ENCODE measurements around the gene TMEM190. TPM values are rescaled to one million over a fixed set of nuclear protein-coding genes. Genes with fewer than 3 reads are reported as not detected.
"Not testable (repeated sequence)": the region's sequence is repeated elsewhere in the genome, so short reads cannot be mapped to it uniquely, and the experiment has no call there.

TMEM190 gene
- total RNA-seq, 1 experiment from 2014 or later, result not detected

- no peak for DNase-seq (ENCODE audit: low spot score)
These were observed 42.5 kb downstream of the TMEM190 start for GRCh38 chr19:55419103-55419502.

- DNase-seq (ENCODE audit: low spot score), result no peak
These were observed 43.1 kb downstream of the TMEM190 start for GRCh38 chr19:55419624-55420236.

GRCh38 chr19:55421281-55421680 lies 44.7 kb downstream of the TMEM190 start:
- DNase-seq (ENCODE audit: low spot score), result not testable (repeated sequence)

GRCh38 chr19:55423225-55424005 lies 46.8 kb downstream of the TMEM190 start:
- DNase-seq (ENCODE audit: low spot score), result no peak

GRCh38 chr19:55424518-55424917 lies 47.9 kb downstream of the TMEM190 start:
- no peak for DNase-seq (ENCODE audit: low spot score)

GRCh38 chr19:55426042-55426441 lies 49.4 kb downstream of the TMEM190 start:
- DNase-seq (ENCODE audit: low spot score), result no peak

Other genes starting within 250 kb of the TMEM190 start
- 4.5 and 5.0 TPM in 2 replicates for gene TNNT1, start 227.6 kb upstream of the TMEM190 start, total RNA-seq (2014; rRNA removed; shearing (Covaris generic))
- 11.1 and 20.3 TPM in 2 replicates for gene TNNI3, start 219.1 kb upstream of the TMEM190 start, total RNA-seq (2014; rRNA removed; shearing (Covaris generic))
- gene DNAAF3, start 210.2 kb upstream of the TMEM190 start, total RNA-seq (2014; rRNA removed; shearing (Covaris generic)), result 17.3 and 21.1 TPM in 2 replicates
- gene SYT5, start 196.5 kb upstream of the TMEM190 start, total RNA-seq (2014; rRNA removed; shearing (Covaris generic)), result 0.71 and 1.5 TPM in 2 replicates
- gene PTPRH, start 167.3 kb upstream of the TMEM190 start, total RNA-seq (2014; rRNA removed; shearing (Covaris generic)), result 87.1 and 103 TPM in 2 replicates
- 9.9 and 10.6 TPM in 2 replicates for gene TMEM86B, start 148.1 kb upstream of the TMEM190 start, total RNA-seq (2014; rRNA removed; shearing (Covaris generic))
- gene PPP6R1, start 117.8 kb upstream of the TMEM190 start, total RNA-seq (2014; rRNA removed; shearing (Covaris generic)), result 111 and 131 TPM in 2 replicates
- gene HSPBP1, start 96.7 kb upstream of the TMEM190 start, total RNA-seq (2014; rRNA removed; shearing (Covaris generic)), result 173 and 177 TPM in 2 replicates
- gene BRSK1, start 92.8 kb upstream of the TMEM190 start, total RNA-seq (2014; rRNA removed; shearing (Covaris generic)), result 0.37 and 1.9 TPM in 2 replicates
- 12.5 and 19.7 TPM in 2 replicates for gene TMEM150B, start 51.5 kb upstream of the TMEM190 start, total RNA-seq (2014; rRNA removed; shearing (Covaris generic))
- gene KMT5C, start 37.0 kb upstream of the TMEM190 start, total RNA-seq (2014; rRNA removed; shearing (Covaris generic)), result 86.3 and 96.2 TPM in 2 replicates
- 0.92 and 2.7 TPM in 2 replicates for gene COX6B2, start 22.1 kb upstream of the TMEM190 start, total RNA-seq (2014; rRNA removed; shearing (Covaris generic))
- not detected in 2 replicates for gene GARIN5B, start 13.6 kb upstream of the TMEM190 start, total RNA-seq (2014; rRNA removed; shearing (Covaris generic))
- 0.31 and 2.8 TPM in 2 replicates for gene IL11, start 6.4 kb upstream of the TMEM190 start, total RNA-seq (2014; rRNA removed; shearing (Covaris generic))
- gene TMEM238, start 7.5 kb downstream of the TMEM190 start, total RNA-seq (2014; rRNA removed; shearing (Covaris generic)), result 87.8 and 92.7 TPM in 2 replicates
- 1,121 and 1,134 TPM in 2 replicates for gene RPL28, start 9.1 kb downstream of the TMEM190 start, total RNA-seq (2014; rRNA removed; shearing (Covaris generic))
- 2,696 and 2,806 TPM in 2 replicates for gene UBE2S, start 31.0 kb downstream of the TMEM190 start, total RNA-seq (2014; rRNA removed; shearing (Covaris generic))
- not detected in 2 replicates for gene SHISA7, start 66.5 kb downstream of the TMEM190 start, total RNA-seq (2014; rRNA removed; shearing (Covaris generic))
- 323 and 339 TPM in 2 replicates for gene ISOC2, start 84.8 kb downstream of the TMEM190 start, total RNA-seq (2014; rRNA removed; shearing (Covaris generic))
- gene C19orf85, start 87.9 kb downstream of the TMEM190 start, total RNA-seq (2014; rRNA removed; shearing (Covaris generic)), result 0.41 and 0.83 TPM in 2 replicates
- gene ZNF628, start 99.8 kb downstream of the TMEM190 start, total RNA-seq (2014; rRNA removed; shearing (Covaris generic)), result 29.9 TPM in 2 replicates
- 28.9 and 34.9 TPM in 2 replicates for gene NAT14, start 108.4 kb downstream of the TMEM190 start, total RNA-seq (2014; rRNA removed; shearing (Covaris generic))
- 0.18 TPM in 1 of 2 replicates, not detected in the other for gene SSC5D, start 111.6 kb downstream of the TMEM190 start, total RNA-seq (2014; rRNA removed; shearing (Covaris generic))
- gene SBK2, start 160.3 kb downstream of the TMEM190 start, total RNA-seq (2014; rRNA removed; shearing (Covaris generic)), result not detected in 2 replicates
- gene SBK3, start 168.7 kb downstream of the TMEM190 start, total RNA-seq (2014; rRNA removed; shearing (Covaris generic)), result 0.16 and 0.53 TPM in 2 replicates
- 17.0 and 23.1 TPM in 2 replicates for gene ZNF579, start 204.0 kb downstream of the TMEM190 start, total RNA-seq (2014; rRNA removed; shearing (Covaris generic))
- gene FIZ1, start 222.7 kb downstream of the TMEM190 start, total RNA-seq (2014; rRNA removed; shearing (Covaris generic)), result 15.9 and 19.2 TPM in 2 replicates
- 69.6 and 81.2 TPM in 2 replicates for gene ZNF524, start 223.5 kb downstream of the TMEM190 start, total RNA-seq (2014; rRNA removed; shearing (Covaris generic))
- 9.1 and 9.6 TPM in 2 replicates for gene ZNF865, start 228.8 kb downstream of the TMEM190 start, total RNA-seq (2014; rRNA removed; shearing (Covaris generic))
- gene ZNF784, start 247.7 kb downstream of the TMEM190 start, total RNA-seq (2014; rRNA removed; shearing (Covaris generic)), result 17.5 and 19.9 TPM in 2 replicates

All from HT-29 (cell line).